HepG2 (cell line): ENCODE data around the gene RBMS2. TPM values are rescaled to one million over a fixed set of nuclear protein-coding genes. Genes with fewer than 3 reads are reported as not detected.

Source experiments
- ATAC-seq: fragments of 200-7000 bp; cut with Tn5 transposase; 3 replicates; pipeline ENCODE4 v1.9.1; 2020; ENCODE audit warnings: mild to moderate bottlenecking, moderate library complexity
- BruUV-seq: library from RNA; stranded (reverse); fragments of 400-500 nt; replicated peaks from 2 replicates; lab custom pipeline; 2021; lab: Mats Ljungman, UMichigan
- CTCF ChIA-PET: fragments of 300-600 bp; formaldehyde crosslinking; extraction: SDS; loops from one replicate; lab custom pipeline; 2021; ENCODE audit warnings: low total read pairs, inconsistent platforms, low intra/inter-chr PET ratio; lab: Yijun Ruan, JAX
- POLR2A ChIA-PET: fragments of 350-600 bp; sonication (Branson Sonifier 250); formaldehyde crosslinking; loops from one replicate; lab custom pipeline; 2020; ENCODE audit warnings: antibody characterized with exemption, inconsistent platforms; lab: Yijun Ruan, JAX
- DNase-seq: peaks from one replicate; pipeline ENCODE4 v3.0.0-alpha.2; 2015; ENCODE audit warnings: low spot score
- FAIRE-seq: peaks from 3 replicates; lab custom pipeline; 2011; peaks lifted over from hg19 to GRCh38; lab: Jason Lieb, UNC
- H2AFZ ChIP-seq: one replicate; pipeline ENCODE4 v1.6.1; 2011; ENCODE audit warnings: low read length, inconsistent platforms
- H3K27ac ChIP-seq: fragments of 300-600 bp; 3 replicates; pipeline ENCODE4 v1.8.0; 2011; ENCODE audit warnings: mixed run types, mild to moderate bottlenecking, mixed read lengths, low read length, inconsistent platforms; ENCODE audit not compliant: insufficient read depth; ENCODE audit errors: extremely low read length
- H3K27me3 ChIP-seq, 2 experiments: fragments of 200-600 bp in 1 of 2; 2 replicates in 1 of 2; 3 replicates in 1 of 2; pipeline versions ENCODE4 v1.6.0 to v1.8.0; 2011; ENCODE audit warnings: low read length in 2 of 2, mild to moderate bottlenecking in 2 of 2, moderate library complexity in 2 of 2, inconsistent platforms in 1 of 2; ENCODE audit not compliant: insufficient read depth in 2 of 2, control insufficient read depth in 1 of 2
- H3K36me3 ChIP-seq, 2 experiments: fragments of 200-600 bp in 1 of 2; replicated peaks in 1 of 2; 2 replicates in 1 of 2; 3 replicates in 1 of 2; pipeline versions ENCODE4 v1.5.1 to v1.8.0; 2011; ENCODE audit warnings: low read length in 2 of 2, inconsistent platforms in 1 of 2; ENCODE audit not compliant: insufficient read depth in 2 of 2, control insufficient read depth in 1 of 2
- H3K4me1 ChIP-seq: 2 replicates; pipeline ENCODE4 v1.5.1; 2012; ENCODE audit warnings: low read length, inconsistent platforms; ENCODE audit not compliant: insufficient read depth
- H3K4me2 ChIP-seq: 2 replicates; pipeline ENCODE4 v1.6.0; 2011; ENCODE audit warnings: low read depth, low read length, inconsistent platforms
- H3K4me3 ChIP-seq, 3 experiments: fragments of 200-600 bp in 1 of 3; sonication (generic), shearing (Covaris generic) in 1 of 3; replicated peaks in 1 of 3; 2 replicates each; pipeline ENCODE4 v1.5.1; 2011 to 2016; ENCODE audit warnings: low read length in 3 of 3, inconsistent platforms in 2 of 3, low read depth in 2 of 3, mild to moderate bottlenecking in 2 of 3, control low read depth in 1 of 3, mixed read lengths in 1 of 3; ENCODE audit not compliant: insufficient read depth in 1 of 3
- H3K79me2 ChIP-seq: one replicate; pipeline ENCODE4 v1.6.1; 2011; ENCODE audit warnings: low read length, inconsistent platforms; ENCODE audit not compliant: insufficient read depth
- H3K9ac ChIP-seq: 2 replicates; pipeline ENCODE4 v1.6.0; 2011; ENCODE audit warnings: mild to moderate bottlenecking, low read depth, low read length, inconsistent platforms; ENCODE audit not compliant: insufficient read depth
- H3K9me3 ChIP-seq: 2 replicates; pipeline ENCODE4 v1.5.1; 2012; ENCODE audit warnings: mild to moderate bottlenecking, low read length
- H4K20me1 ChIP-seq: 2 replicates; pipeline ENCODE4 v1.6.0; 2011; ENCODE audit warnings: inconsistent platforms, mild to moderate bottlenecking, low read length, moderate library complexity; ENCODE audit not compliant: insufficient read depth
- ARID4A ChIP-seq: sonication (generic); formaldehyde crosslinking; IDR thresholded peaks from 2 replicates; pipeline ENCODE4 v1.5.0; 2020; ENCODE audit warnings: mild to moderate bottlenecking, missing genetic modification reagents, borderline replicate concordance
- ATF7-NPFF ChIP-seq: sonication (generic); formaldehyde crosslinking; IDR thresholded peaks from 2 replicates; pipeline ENCODE4 v1.8.1; 2023; ENCODE audit warnings: mild to moderate bottlenecking, low read depth, missing genetic modification reagents, moderate library complexity
- E2F5 ChIP-seq: sonication (generic); formaldehyde crosslinking; conservative IDR thresholded peaks from 2 replicates; pipeline ENCODE4 v1.4.0; 2020; ENCODE audit warnings: missing genetic modification reagents
- ETV5 ChIP-seq: IDR thresholded peaks from 2 replicates; pipeline ENCODE4 v1.6.1; 2018; ENCODE audit warnings: missing biosample characterization, missing genetic modification reagents, inconsistent platforms, borderline replicate concordance
- PCBP1 ChIP-seq: fragments of 200-400 bp; formaldehyde crosslinking; IDR thresholded peaks from 2 replicates; pipeline ENCODE4 v1.6.1; 2017; ENCODE audit warnings: mild to moderate bottlenecking, low read depth, low read length, borderline replicate concordance
- SAP130 ChIP-seq: IDR thresholded peaks from 2 replicates; pipeline ENCODE4 v1.6.1; 2016; ENCODE audit warnings: low read depth
- TEAD2 ChIP-seq: sonication (generic); formaldehyde crosslinking; IDR thresholded peaks from 2 replicates; pipeline ENCODE4 v1.9.0; 2021; ENCODE audit warnings: missing genetic modification reagents
- UBTF ChIP-seq: sonication (generic); formaldehyde crosslinking; IDR thresholded peaks from 2 replicates; pipeline ENCODE4 v1.4.0; 2020; ENCODE audit warnings: mild to moderate bottlenecking, missing genetic modification reagents
- ZBTB33 ChIP-seq: sonication (generic); formaldehyde crosslinking; IDR thresholded peaks from 2 replicates; pipeline ENCODE4 v1.4.0; 2020; ENCODE audit warnings: missing genetic modification reagents
- ZFX ChIP-seq: sonication (generic); formaldehyde crosslinking; IDR thresholded peaks from 2 replicates; pipeline ENCODE4 v1.4.0; 2020; ENCODE audit warnings: mild to moderate bottlenecking, low read depth, missing genetic modification reagents, moderate library complexity
- ZNF274 ChIP-seq: sonication (generic); formaldehyde crosslinking; IDR thresholded peaks from 2 replicates; pipeline ENCODE4 v1.5.1; 2020; ENCODE audit warnings: mild to moderate bottlenecking, missing genetic modification reagents
- ZNF292 ChIP-seq: sonication (generic); formaldehyde crosslinking; IDR thresholded peaks from 2 replicates; pipeline ENCODE4 v1.8.1; 2022; ENCODE audit warnings: mild to moderate bottlenecking, low read depth, missing genetic modification reagents, borderline replicate concordance
- ZSCAN9 ChIP-seq: IDR thresholded peaks from 2 replicates; pipeline ENCODE4 v1.6.1; 2016; ENCODE audit warnings: borderline replicate concordance
- WGBS: methylation state at CpG from one replicate; pipeline ENCODE4 v1.1.6; 2017; ENCODE audit warnings: low lambda C conversion rate; 5-methylcytosine and 5-hydroxymethylcytosine counted together
- in situ Hi-C: cut with HindIII; loops from 2 replicates; pipeline ENCODE4 v1.10.0; 2017; ENCODE audit warnings: low pct_unique_long_range_greater_than_20kb; ENCODE audit not compliant: extremely low pct_ligation_motif_present
- intact Hi-C: fragments of 100-400 bp; cut with micrococcal nuclease; formaldehyde crosslinking; loops from one replicate; pipeline ENCODE4 v1.10.0; 2022; ENCODE audit not compliant: unreplicated experiment
- polyA plus RNA-seq, 8 experiments: library from polyadenylated mRNA; depleted of rRNA in 3 of 8; stranded (reverse) in 7 of 8; unstranded in 1 of 8; fragments of >200 nt; fragmentation: Illumina TruSeq in 4 of 8; extraction: Trizol in 4 of 8; gene quantifications; 2 replicates each; pipeline versions ENCODE4 v1.2.1 to v1.2.3, GENCODE V29; 2011 to 2016; ENCODE audit warnings: low read depth in 4 of 8, missing spikeins in 1 of 8, mixed read lengths in 1 of 8; ENCODE audit not compliant: insufficient read depth in 1 of 8
- total RNA-seq, 5 experiments: library from RNA; depleted of rRNA; stranded (reverse); fragments of >200 nt; fragmentation: Illumina TruSeq; extraction: Trizol; gene quantifications; 2 replicates each; pipeline ENCODE4 v1.2.3, GENCODE V29; 2016; ENCODE audit warnings: low read depth in 1 of 5

RBMS2 gene
- total and polyA plus RNA-seq, 2 of the 13 experiments (the other 11 are each of a cell fraction or from before 2014, with no cell fraction given): 0.53 to 7.4 TPM

GRCh38 chr12:56631790-56632700, 110.4 kb downstream of the RBMS2 start:
- H3K9ac ChIP-seq: no peak overlapping the region
- 51% methylated on average over 5 of the region's 13 CpGs for WGBS
- no TSS peak for BruUV-seq
- H3K27ac ChIP-seq: no peak overlapping the region
- CTCF ChIA-PET: no interaction called here
- FAIRE-seq (no peak), ATAC-seq (no peak), DNase-seq (peak; percentile 14)
- peaks cover 0 to 3% of the 10 kb centered on the region in 2 experiments; a peak in 1 of 5 replicates for H3K27me3 ChIP-seq
- peaks cover 0 to 1% of the 10 kb centered on the region in 2 experiments; a peak in 1 of 5 replicates for H3K36me3 ChIP-seq
- peaks cover 56% of the 10 kb centered on the region for H3K79me2 ChIP-seq
- H4K20me1 ChIP-seq: peaks cover 10% of the 10 kb centered on the region
- H3K4me1 ChIP-seq: peaks cover 56% of the 10 kb centered on the region
- in situ Hi-C loops (no loop called here), intact Hi-C loops (no loop called here)
- POLR2A ChIA-PET: no interaction called here
- no peak overlapping the region for H2AFZ ChIP-seq
- H3K9me3 ChIP-seq: no peaks in the 10 kb centered on the region
- peak overlapping the region; percentile 100 for H3K4me2 ChIP-seq
- peak overlapping the region in 2 of 3 experiments; percentile 4 to 36; a peak in 1 of 6 replicates for H3K4me3 ChIP-seq
- TF ChIP-seq ZFX (CRISPR knock-in tag): peak; percentile 52
- TF ChIP-seq PCBP1: no peak
- TF ChIP-seq ZNF274 (CRISPR knock-in tag): 0 out of 2 replicates have a peak, but pooled peaks have one; percentile 20
- no peak for TF ChIP-seq ATF7-NPFF (CRISPR knock-in tag)
- no peak for TF ChIP-seq UBTF
- no peak for TF ChIP-seq ZNF292 (CRISPR knock-in tag)
- TF ChIP-seq ZBTB33 (CRISPR knock-in tag): no peak
- TF ChIP-seq ZSCAN9: no peak
- no peak for TF ChIP-seq TEAD2 (CRISPR knock-in tag)
- peak; percentile 60 for TF ChIP-seq SAP130 (CRISPR knock-in tag)
- TF ChIP-seq E2F5 (CRISPR knock-in tag): no peak
- peak; percentile 41; the same call in 1 of the 2 replicates for TF ChIP-seq ARID4A (CRISPR knock-in tag)
- TF ChIP-seq ETV5 (CRISPR knock-in tag): peak; percentile 56; the same call in 1 of the 2 replicates
